Fibroblast of lung (primary cell): ENCODE measurements around the gene PMEPA1. TPM values are rescaled to one million over a fixed set of nuclear protein-coding genes. Genes with fewer than 3 reads are reported as not detected.

Source experiments
- DNase-seq, 2 donors: peaks; one replicate each; pipeline versions ENCODE4 v3.0.0 to v3.0.0-alpha.2; 2010; ENCODE audit warnings: low read depth in 2 of 2
- H2AFZ ChIP-seq: 2 replicates; pipeline ENCODE4 v1.5.1; 2012; ENCODE audit warnings: low read length, control low read depth, inconsistent platforms
- H3K27ac ChIP-seq: 2 replicates; pipeline ENCODE4 v1.5.1; 2011; ENCODE audit warnings: low read length, control low read depth; ENCODE audit not compliant: insufficient read depth
- H3K27me3 ChIP-seq: 2 replicates; pipeline ENCODE4 v1.5.1; 2011; ENCODE audit warnings: mild to moderate bottlenecking, low read length; ENCODE audit not compliant: control insufficient read depth, insufficient read depth
- H3K36me3 ChIP-seq: 2 replicates; pipeline ENCODE4 v1.5.1; 2011; ENCODE audit warnings: low read length; ENCODE audit not compliant: control insufficient read depth, insufficient read depth
- H3K4me1 ChIP-seq: 2 replicates; pipeline ENCODE4 v1.5.1; 2011; ENCODE audit warnings: low read length; ENCODE audit not compliant: control insufficient read depth, insufficient read depth; ENCODE audit errors: extremely low read depth
- H3K4me2 ChIP-seq: 2 replicates; pipeline ENCODE4 v1.5.1; 2011; ENCODE audit warnings: low read length, control low read depth; ENCODE audit not compliant: insufficient read depth; ENCODE audit errors: extremely low read depth
- H3K4me3 ChIP-seq, 4 experiments: fragments of 200-600 bp in 1 of 4; sonication (generic) in 1 of 4; replicated peaks in 1 of 4; 2 replicates each; pipeline ENCODE4 v1.5.1; 2011 to 2016; ENCODE audit warnings: low read length in 4 of 4, low read depth in 3 of 4, mild to moderate bottlenecking in 3 of 4, control low read depth in 2 of 4, inconsistent platforms in 1 of 4, mixed read lengths in 1 of 4; ENCODE audit not compliant: insufficient read depth in 1 of 4; ENCODE audit errors: control extremely low read depth in 1 of 4
- H3K79me2 ChIP-seq: 2 replicates; pipeline ENCODE4 v1.5.1; 2012; ENCODE audit warnings: mild to moderate bottlenecking, low read length, inconsistent platforms; ENCODE audit not compliant: control insufficient read depth, insufficient read depth
- H3K9ac ChIP-seq: 2 replicates; pipeline ENCODE4 v1.5.1; 2011; ENCODE audit warnings: mild to moderate bottlenecking, low read length, control low read depth; ENCODE audit not compliant: insufficient read depth
- H3K9me3 ChIP-seq: 2 replicates; pipeline ENCODE4 v1.5.1; 2012; ENCODE audit warnings: low read depth, low read length; ENCODE audit not compliant: control insufficient read depth, insufficient read depth
- H4K20me1 ChIP-seq: 2 replicates; pipeline ENCODE4 v1.5.1; 2011; ENCODE audit warnings: low read length; ENCODE audit not compliant: control insufficient read depth, insufficient read depth; ENCODE audit errors: extremely low read depth
- CTCF ChIP-seq, 2 donors: IDR thresholded peaks in 1 of 2; conservative IDR thresholded peaks in 1 of 2; 1 replicate in 1 of 2; 2 replicates in 1 of 2; pipeline ENCODE4 v1.5.1; 2011 to 2012; ENCODE audit warnings: low read length in 2 of 2, control low read depth in 1 of 2, inconsistent platforms in 1 of 2, low read depth in 1 of 2, mild to moderate bottlenecking in 1 of 2
- EZH2 ChIP-seq: IDR thresholded peaks from 2 replicates; pipeline ENCODE4 v1.5.1; 2012; ENCODE audit warnings: low read length, control low read depth, mild to moderate bottlenecking; ENCODE audit errors: missing control alignments
- polyA plus RNA-seq, 2 donors: library from polyadenylated mRNA; depleted of rRNA in 1 of 2; stranded (reverse) in 1 of 2; unstranded in 1 of 2; fragments of >200 nt; gene quantifications; 2 replicates each; pipeline ENCODE4 v1.2.1, GENCODE V29; 2011 to 2012; ENCODE audit warnings: missing spikeins in 1 of 2
- total RNA-seq: library from RNA; depleted of rRNA; stranded (reverse); fragments of >200 nt; gene quantifications from 2 replicates; pipeline ENCODE4 v1.2.1, GENCODE V29; 2014

PMEPA1 gene
- total and polyA plus RNA-seq, 2 donors (not counting 1 experiment from before 2014, with no cell fraction given), result 0.19 to 0.33 TPM

GRCh38 chr20:57683881-57684807 lies 25.7 kb downstream of the PMEPA1 start:
- no peak for DNase-seq
- Histone ChIP-seq H3K27me3 (peaks cover 9% of the 10 kb centered on the region), H3K4me3 (no peak overlapping the region), H3K27ac (no peak overlapping the region), H3K4me1 (no peaks in the 10 kb centered on the region), H3K36me3 (no peaks in the 10 kb centered on the region), H3K79me2 (no peaks in the 10 kb centered on the region), H3K9ac (no peak overlapping the region), H3K4me2 (no peak overlapping the region), H4K20me1 (no peaks in the 10 kb centered on the region), H2AFZ (no peak overlapping the region), H3K9me3 (no peaks in the 10 kb centered on the region)
- TF ChIP-seq CTCF (conservative IDR thresholded peaks at IDR 0.05 in 1 of 2, IDR thresholded peaks at IDR 0.05 in 1 of 2; ENCODE audit: low read depth in 1 of 2, low read length in 2 of 2), result no peak

- DNase-seq, result no peak
- no peaks in the 10 kb centered on the region for H3K4me1 ChIP-seq
- H3K4me3 ChIP-seq, result no peak overlapping the region
- TF ChIP-seq EZH2, result no peak
- no peak for TF ChIP-seq CTCF (conservative IDR thresholded peaks at IDR 0.05 in 1 of 2, IDR thresholded peaks at IDR 0.05 in 1 of 2; ENCODE audit: low read depth in 1 of 2, low read length in 2 of 2)
- H2AFZ ChIP-seq, result no peak overlapping the region
- H3K9ac ChIP-seq, result no peak overlapping the region
- no peaks in the 10 kb centered on the region for H4K20me1 ChIP-seq
- H3K27ac ChIP-seq, result no peak overlapping the region
- H3K9me3 ChIP-seq, result no peaks in the 10 kb centered on the region
- no peaks in the 10 kb centered on the region for H3K79me2 ChIP-seq
- no peak overlapping the region for H3K4me2 ChIP-seq
- H3K27me3 ChIP-seq, result peaks cover 9% of the 10 kb centered on the region
- H3K36me3 ChIP-seq, result no peaks in the 10 kb centered on the region
Observed at GRCh38 chr20:57683287-57683686, 26.5 kb downstream of the PMEPA1 start.

- Histone ChIP-seq H3K36me3 (no peaks in the 10 kb centered on the region), H3K79me2 (no peaks in the 10 kb centered on the region), H3K4me3 (no peak overlapping the region), H3K4me2 (no peak overlapping the region), H3K9me3 (no peaks in the 10 kb centered on the region), H3K27me3 (peaks cover 9% of the 10 kb centered on the region), H3K9ac (no peak overlapping the region), H3K27ac (no peak overlapping the region), H2AFZ (no peak overlapping the region), H3K4me1 (no peaks in the 10 kb centered on the region), H4K20me1 (no peaks in the 10 kb centered on the region)
- no peak for DNase-seq
- no peak for TF ChIP-seq EZH2
- no peak for TF ChIP-seq CTCF (conservative IDR thresholded peaks at IDR 0.05 in 1 of 2, IDR thresholded peaks at IDR 0.05 in 1 of 2; ENCODE audit: low read depth in 1 of 2, low read length in 2 of 2)
Observed at GRCh38 chr20:57682184-57683101, 27.4 kb downstream of the PMEPA1 start.
